ENCODE measurements around the gene ELF1. TPM values are rescaled to one million over a fixed set of nuclear protein-coding genes. Genes with fewer than 3 reads are reported as not detected.

ELF1 gene
- 10 to 100 TPM; 93.3 to 97.9 TPM for total RNA-seq

- peak within 1 kb of the TSS; percentile 93 for H3K4me3 Mint-ChIP-seq
- H3K36me3 Mint-ChIP-seq = peaks cover 16% of the 10 kb centered on the region
- H3K27me3 Mint-ChIP-seq = no peaks in the 10 kb centered on the region
- H3K9me3 Mint-ChIP-seq = no peaks in the 10 kb centered on the region
- H3K4me1 Mint-ChIP-seq = peaks cover 45% of the 10 kb centered on the region
- H3K27ac Mint-ChIP-seq = peak within 1 kb of the TSS; percentile 99
- peak; percentile 40 for DNase-seq
These were observed at the start of gene ELF1 for GRCh38 chr13:41019011-41019487. Gene ELF1, minus strand, starts transcription at chr13:41019316. Its CDS starts 37,262 bp downstream, at chr13:40982054.

GRCh38 chr13:41065078-41065477 is 46.0 kb upstream of the ELF1 start:
- H3K9me3 Mint-ChIP-seq = no peaks in the 10 kb centered on the region
- H3K27ac Mint-ChIP-seq = no peak overlapping the region
- H3K4me3 Mint-ChIP-seq = no peak overlapping the region
- peaks cover 29% of the 10 kb centered on the region for H3K36me3 Mint-ChIP-seq
- peaks cover 6% of the 10 kb centered on the region for H3K27me3 Mint-ChIP-seq
- no peak for DNase-seq
- peaks cover 34% of the 10 kb centered on the region for H3K4me1 Mint-ChIP-seq

- H3K27ac Mint-ChIP-seq = no peak overlapping the region
- DNase-seq = no peak
- H3K4me3 Mint-ChIP-seq = no peak overlapping the region
- H3K9me3 Mint-ChIP-seq = no peaks in the 10 kb centered on the region
- H3K4me1 Mint-ChIP-seq = peaks cover 35% of the 10 kb centered on the region
- H3K36me3 Mint-ChIP-seq = peaks cover 29% of the 10 kb centered on the region
- H3K27me3 Mint-ChIP-seq = peaks cover 6% of the 10 kb centered on the region
These were observed 45.4 kb upstream of the ELF1 start for GRCh38 chr13:41064493-41064892.

- Mint-ChIP-seq H3K27me3 (peaks cover 6% of the 10 kb centered on the region), H3K9me3 (no peaks in the 10 kb centered on the region), H3K36me3 (peaks cover 26% of the 10 kb centered on the region), H3K4me3 (peak overlapping the region; percentile 99), H3K27ac (peak overlapping the region; percentile 99), H3K4me1 (peaks cover 55% of the 10 kb centered on the region)
- no peak for DNase-seq
These were observed 43.1 kb upstream of the ELF1 start for GRCh38 chr13:41061914-41062837.

- Mint-ChIP-seq H3K4me3 (peak within 1 kb of the TSS; percentile 99), H3K4me1 (peaks cover 62% of the 10 kb centered on the region), H3K36me3 (peaks cover 26% of the 10 kb centered on the region), H3K9me3 (no peaks in the 10 kb centered on the region), H3K27ac (peak within 1 kb of the TSS; percentile 99), H3K27me3 (peaks cover 6% of the 10 kb centered on the region)
- DNase-seq = peak; percentile 89
These were observed 42.2 kb upstream of the ELF1 start, which contains the start of gene WBP4 for GRCh38 chr13:41061075-41061913. Gene WBP4, plus strand, starts transcription at chr13:41061509. Its CDS starts 165 bp downstream, at chr13:41061674.

- Mint-ChIP-seq H3K27me3 (peaks cover 6% of the 10 kb centered on the region), H3K27ac (peak overlapping the region; percentile 99), H3K4me1 (peaks cover 68% of the 10 kb centered on the region), H3K36me3 (peaks cover 26% of the 10 kb centered on the region), H3K9me3 (no peaks in the 10 kb centered on the region), H3K4me3 (peak overlapping the region; percentile 99)
- peak; percentile 93 for DNase-seq
These were observed 41.6 kb upstream of the ELF1 start for GRCh38 chr13:41060724-41061074.

- H3K27me3 Mint-ChIP-seq = peaks cover 6% of the 10 kb centered on the region
- H3K4me3 Mint-ChIP-seq = peak overlapping the region; percentile 99
- peaks cover 67% of the 10 kb centered on the region for H3K4me1 Mint-ChIP-seq
These were observed 41.1 kb upstream of the ELF1 start for GRCh38 chr13:41060082-41060723.

GRCh38 chr13:41059456-41060081 is 40.5 kb upstream of the ELF1 start:
- Mint-ChIP-seq H3K4me3 (peak overlapping the region; percentile 99), H3K27me3 (peaks cover 6% of the 10 kb centered on the region), H3K36me3 (peaks cover 26% of the 10 kb centered on the region), H3K4me1 (peaks cover 68% of the 10 kb centered on the region), H3K9me3 (no peaks in the 10 kb centered on the region), H3K27ac (peak overlapping the region; percentile 99)
- DNase-seq = no peak

More at GRCh38 chr13:41060082-41060723, 41.1 kb upstream of the ELF1 start:
- Mint-ChIP-seq H3K36me3 (peaks cover 26% of the 10 kb centered on the region), H3K9me3 (no peaks in the 10 kb centered on the region), H3K27ac (peak overlapping the region; percentile 99)
- DNase-seq = peak; percentile 88

- peaks cover 66% of the 10 kb centered on the region for H3K4me1 Mint-ChIP-seq
- DNase-seq = no peak
- H3K4me3 Mint-ChIP-seq = peak overlapping the region; percentile 99
- H3K27me3 Mint-ChIP-seq = peaks cover 6% of the 10 kb centered on the region
- H3K9me3 Mint-ChIP-seq = no peaks in the 10 kb centered on the region
- H3K36me3 Mint-ChIP-seq = peaks cover 21% of the 10 kb centered on the region
- H3K27ac Mint-ChIP-seq = peak overlapping the region; percentile 99
These were observed 39.4 kb upstream of the ELF1 start for GRCh38 chr13:41058295-41059070.

- Mint-ChIP-seq H3K27me3 (peaks cover 6% of the 10 kb centered on the region), H3K4me3 (no peak overlapping the region), H3K36me3 (peaks cover 19% of the 10 kb centered on the region), H3K4me1 (peaks cover 57% of the 10 kb centered on the region), H3K27ac (no peak overlapping the region), H3K9me3 (no peaks in the 10 kb centered on the region)
- no peak for DNase-seq
These were observed 38.0 kb upstream of the ELF1 start for GRCh38 chr13:41056826-41057711.

- no peaks in the 10 kb centered on the region for H3K9me3 Mint-ChIP-seq
- H3K4me3 Mint-ChIP-seq = no peak overlapping the region
- peaks cover 61% of the 10 kb centered on the region for H3K4me1 Mint-ChIP-seq
- H3K36me3 Mint-ChIP-seq = peaks cover 16% of the 10 kb centered on the region
- H3K27me3 Mint-ChIP-seq = peaks cover 6% of the 10 kb centered on the region
- no peak overlapping the region for H3K27ac Mint-ChIP-seq
- no peak for DNase-seq
These were observed 37.1 kb upstream of the ELF1 start for GRCh38 chr13:41056194-41056593.

GRCh38 chr13:41054919-41055619 is 36.0 kb upstream of the ELF1 start:
- no peak overlapping the region for H3K4me3 Mint-ChIP-seq
- no peak overlapping the region for H3K27ac Mint-ChIP-seq
- peaks cover 9% of the 10 kb centered on the region for H3K36me3 Mint-ChIP-seq
- H3K9me3 Mint-ChIP-seq = no peaks in the 10 kb centered on the region
- no peaks in the 10 kb centered on the region for H3K27me3 Mint-ChIP-seq
- H3K4me1 Mint-ChIP-seq = peaks cover 63% of the 10 kb centered on the region
- DNase-seq = no peak

Data from activated naive CD8-positive, alpha-beta T cell treated with anti-CD3 and anti-CD28 coated beads for 36 hours (primary cell).